HFFc6 (cell line): ENCODE results near the gene DYRK1B. TPM values are rescaled to one million over a fixed set of nuclear protein-coding genes. Genes with fewer than 3 reads are reported as not detected.

Experiments
- DNase-seq: peaks from one replicate; pipeline ENCODE4 v3.0.0-alpha.2; 2018
- H3K27ac Mint-ChIP-seq: 2 replicates; pipeline ENCODE4 v1.8.0; 2020; ENCODE audit warnings: mild to moderate bottlenecking, mixed read lengths
- H3K27me3 Mint-ChIP-seq: 2 replicates; pipeline ENCODE4 v1.8.0; 2021; ENCODE audit warnings: mild to moderate bottlenecking, moderate library complexity, mixed read lengths; ENCODE audit not compliant: insufficient read depth
- H3K36me3 Mint-ChIP-seq: 2 replicates; pipeline ENCODE4 v1.8.0; 2021; ENCODE audit warnings: low read depth, mixed read lengths
- H3K4me1 Mint-ChIP-seq: 2 replicates; pipeline ENCODE4 v1.8.0; 2020; ENCODE audit warnings: low read depth, mixed read lengths
- H3K4me3 Mint-ChIP-seq: 2 replicates; pipeline ENCODE4 v1.8.0; 2020; ENCODE audit warnings: mild to moderate bottlenecking, moderate library complexity, mixed read lengths
- H3K9me3 Mint-ChIP-seq: 2 replicates; pipeline ENCODE4 v1.8.0; 2020; ENCODE audit warnings: mild to moderate bottlenecking, mixed read lengths
- CTCF ChIP-seq: fragments of 200-600 bp; sonication (generic); IDR thresholded peaks from 2 replicates; pipeline ENCODE4 v1.5.0; 2021; ENCODE audit warnings: antibody characterized with exemption, mild to moderate bottlenecking
- total RNA-seq, 6 experiments: library from RNA; stranded (reverse); fragmentation: NEBNext Ultra II Directional; extraction: Animal tissue kit (Norgen Biotek cat#: 25700); gene quantifications; 2 replicates in 1 of 6; 3 replicates in 5 of 6; pipeline ENCODE4 v1.2.3, GENCODE V29; 2021

DYRK1B gene
- total RNA-seq, 6 experiments from 2014 or later = 8.9 to 20.2 (median 12.7) TPM

GRCh38 chr19:39842693-39843435, 8.9 kb upstream of the DYRK1B start:
- Mint-ChIP-seq H3K9me3 (no peaks in the 10 kb centered on the region), H3K4me3 (peak overlapping the region; percentile 85), H3K27me3 (peaks cover 2% of the 10 kb centered on the region), H3K27ac (peak overlapping the region; percentile 87), H3K36me3 (peaks cover 2% of the 10 kb centered on the region; the same call in 1 of the 2 replicates), H3K4me1 (peaks cover 56% of the 10 kb centered on the region)
- DNase-seq = no peak
- TF ChIP-seq CTCF = 0 out of 2 replicates have a peak, but pooled peaks have one; percentile 24

GRCh38 chr19:39841041-39841440, 7.1 kb upstream of the DYRK1B start:
- Mint-ChIP-seq H3K27me3 (peaks cover 2% of the 10 kb centered on the region), H3K4me3 (no peak overlapping the region; the same call in 1 of the 2 replicates), H3K9me3 (no peaks in the 10 kb centered on the region), H3K27ac (peak overlapping the region; percentile 87), H3K36me3 (peaks cover 14% of the 10 kb centered on the region), H3K4me1 (peaks cover 43% of the 10 kb centered on the region)
- DNase-seq = no peak
- no peak for TF ChIP-seq CTCF

DNA sequence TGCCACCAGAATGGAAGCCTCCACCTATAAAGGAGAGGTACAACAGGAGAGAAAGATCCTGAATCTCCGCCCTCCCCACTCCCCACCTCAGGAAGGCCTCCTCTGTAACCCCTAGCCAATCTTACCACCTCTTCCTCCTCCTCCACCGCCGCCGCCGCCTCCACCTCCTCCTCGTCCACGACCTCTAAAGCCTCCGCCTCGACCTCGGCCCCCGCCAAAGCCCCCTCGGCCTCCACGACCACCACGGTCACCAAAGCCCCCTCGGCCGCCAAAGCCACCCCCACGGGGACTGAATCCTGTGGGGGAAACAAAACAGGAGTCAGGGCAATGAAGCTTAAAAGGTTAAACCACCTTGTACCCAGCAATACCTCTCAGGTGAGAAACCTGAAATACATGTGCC, 6.5 kb upstream of the DYRK1B start:
- Mint-ChIP-seq H3K36me3 (peaks cover 14% of the 10 kb centered on the region), H3K9me3 (no peaks in the 10 kb centered on the region), H3K4me1 (peaks cover 42% of the 10 kb centered on the region), H3K4me3 (no peak overlapping the region), H3K27ac (no peak overlapping the region), H3K27me3 (peaks cover 2% of the 10 kb centered on the region)
- TF ChIP-seq CTCF = no peak
- DNase-seq = no peak

DNA sequence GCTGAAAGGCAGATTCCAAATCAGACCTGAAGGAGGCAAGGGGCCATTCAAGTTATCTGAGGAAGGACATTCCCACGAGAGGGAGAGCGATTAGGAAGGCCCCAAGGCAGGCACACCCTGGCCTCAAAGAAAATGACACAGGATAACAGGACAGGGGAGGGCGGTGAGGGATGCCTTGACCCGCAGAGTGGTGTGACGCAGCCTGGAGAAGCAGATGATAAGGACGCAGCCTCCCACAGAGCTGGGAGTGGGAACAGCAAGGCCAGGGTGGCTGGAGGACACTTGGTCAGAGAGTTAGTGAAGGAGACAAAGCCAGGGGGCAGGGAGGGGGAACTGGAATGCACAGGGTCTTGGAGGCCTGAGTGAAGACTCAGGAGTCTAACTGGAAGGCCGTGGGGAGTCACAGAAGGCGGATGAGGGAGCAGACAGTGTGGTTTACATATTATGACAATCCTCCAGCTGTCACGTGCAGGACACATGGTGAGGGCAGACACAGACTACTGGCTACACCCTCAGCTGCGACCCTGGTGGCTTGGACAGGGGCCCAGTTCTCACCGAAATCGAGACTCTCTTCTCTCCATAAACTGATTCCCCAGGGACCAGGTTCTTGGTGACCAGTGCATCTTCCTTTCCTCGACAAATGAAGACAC, 5.8 kb upstream of the DYRK1B start:
- H3K36me3 Mint-ChIP-seq = peaks cover 15% of the 10 kb centered on the region
- DNase-seq = no peak
- peak overlapping the region; percentile 25 for H3K27ac Mint-ChIP-seq
- H3K4me1 Mint-ChIP-seq = peaks cover 35% of the 10 kb centered on the region
- no peaks in the 10 kb centered on the region for H3K9me3 Mint-ChIP-seq
- H3K4me3 Mint-ChIP-seq = no peak overlapping the region
- TF ChIP-seq CTCF = no peak
- peaks cover 2% of the 10 kb centered on the region for H3K27me3 Mint-ChIP-seq

- Mint-ChIP-seq H3K27ac (no peak overlapping the region; the same call in 1 of the 2 replicates), H3K9me3 (no peaks in the 10 kb centered on the region), H3K4me1 (peaks cover 31% of the 10 kb centered on the region), H3K4me3 (no peak overlapping the region), H3K36me3 (peaks cover 24% of the 10 kb centered on the region), H3K27me3 (no peaks in the 10 kb centered on the region; the same call in 1 of the 2 replicates)
- no peak for TF ChIP-seq CTCF
- DNase-seq = no peak
Measured at GRCh38 chr19:39838569-39838968, 4.6 kb upstream of the DYRK1B start.
